Right lobe of liver (tissue), 6 donors: ENCODE results near the gene SCCPDH. TPM values are rescaled to one million over a fixed set of nuclear protein-coding genes. Genes with fewer than 3 reads are reported as not detected.
A peak's percentile ranks its signal among the peaks of the same experiment; 100 is the strongest.

Experiments used
- ATAC-seq, 4 donors: fragments of 200-7000 bp; cut with Tn5 transposase; one replicate each; pipeline ENCODE4 v1.9.1; 2020; ENCODE audit warnings: mild to moderate bottlenecking in 4 of 4, moderate library complexity in 4 of 4
- DNase-seq, 3 donors: peaks; one replicate each; pipeline ENCODE4 v3.0.0-alpha.2; 2020
- H3K27ac ChIP-seq, 3 donors: fragments of 200-600 bp; one replicate each; pipeline ENCODE4 v1.8.0; 2022
- H3K27me3 ChIP-seq, 2 donors: fragments of 200-600 bp; one replicate each; pipeline ENCODE4 v1.8.0; 2022
- H3K36me3 ChIP-seq, 4 donors: fragments of 200-600 bp; sonication (generic) in 1 of 4; one replicate each; pipeline versions ENCODE4 v1.5.1 to v1.8.0; 2017 to 2022; ENCODE audit warnings: control low read depth in 1 of 4
- H3K4me1 ChIP-seq, 4 donors: fragments of 200-600 bp; sonication (generic) in 1 of 4; one replicate each; pipeline versions ENCODE4 v1.5.1 to v1.8.0; 2017 to 2022; ENCODE audit warnings: control low read depth in 1 of 4
- H3K4me3 ChIP-seq, 3 donors: fragments of 200-600 bp; one replicate each; pipeline ENCODE4 v1.8.0; 2022
- H3K9me3 ChIP-seq, 4 donors: fragments of 200-600 bp; sonication (generic) in 1 of 4; one replicate each; pipeline versions ENCODE4 v1.5.1 to v1.8.0; 2017 to 2022; ENCODE audit warnings: control low read depth in 1 of 4
- POLR2A ChIP-seq: fragments of 450-650 bp; IDR thresholded peaks from one replicate; pipeline ENCODE4 v1.6.1; 2017; ENCODE audit warnings: antibody characterized with exemption, mild to moderate bottlenecking
- WGBS: methylation state at CpG from one replicate; pipeline ENCODE4 v1.1.6; 2018; ENCODE audit warnings: low coverage, low lambda C conversion rate; ENCODE audit not compliant: insufficient coverage; ENCODE audit errors: missing lambda C conversion rate; 5-methylcytosine and 5-hydroxymethylcytosine counted together
- intact Hi-C, 2 donors: fragments of 100-400 bp; cut with DNase I; formaldehyde crosslinking; loops; one replicate each; pipeline versions ENCODE4 v1.11.2 to v1.14.1; 2022
- total RNA-seq, 6 experiments: library from RNA; depleted of rRNA in 2 of 6; stranded (reverse); fragments of >200 nt in 2 of 6; fragmentation: NEBNext Ultra II Directional in 3 of 6; extraction: Animal tissue kit (Norgen Biotek cat#: 25700) in 3 of 6; gene quantifications; one replicate each; pipeline versions ENCODE4 v1.1.0 to v1.2.4, GENCODE V29; 2016 to 2023
- TF ChIP-seq, protein P1 (sequence below), 4 donors: fragments of 200-600 bp in 3 of 4; fragments of 450-650 bp in 1 of 4; IDR thresholded peaks; one replicate each; pipeline versions ENCODE4 v1.5.1 to v1.8.0; 2016 to 2022; ENCODE audit warnings: antibody characterized with exemption in 4 of 4, mild to moderate bottlenecking in 2 of 4
- donor health status: DM: no; HTN: yes; CAD: no.
- donor health status: DM: no; HTN: no; CAD: no.
- donor health status: DM: no; HTN: no; CAD: no.
- donor health status: DM: no; HTN: yes; CAD: no.
- donor health status: DM: no; HTN: yes; CAD: no.

Gene SCCPDH
- total RNA-seq, 6 experiments from 2014 or later = 80.3 to 125 (median 85.3) TPM

DNA sequence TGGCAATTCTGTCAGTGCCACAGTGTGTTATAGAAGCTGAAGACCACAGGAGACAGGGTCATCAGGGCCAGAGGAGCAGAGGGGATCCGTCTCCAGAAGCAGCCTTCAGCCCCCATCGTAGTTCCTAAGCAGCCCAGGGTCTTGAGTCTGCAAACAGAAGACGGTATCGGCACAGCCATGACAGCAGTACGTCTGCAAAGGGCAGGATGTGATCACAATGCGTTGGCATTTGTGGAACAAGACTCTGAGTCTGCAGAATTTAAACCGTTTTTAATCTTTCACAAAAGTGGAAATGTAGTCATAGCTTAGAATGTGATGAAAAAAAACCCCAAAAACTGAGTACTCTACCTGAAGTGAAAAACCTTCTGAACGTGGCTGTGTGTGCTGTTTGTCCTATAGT is 44.0 kb upstream of the SCCPDH start:
- intact Hi-C loops = no loop called here
- no peak for DNase-seq
- TF ChIP-seq, protein P1, sequence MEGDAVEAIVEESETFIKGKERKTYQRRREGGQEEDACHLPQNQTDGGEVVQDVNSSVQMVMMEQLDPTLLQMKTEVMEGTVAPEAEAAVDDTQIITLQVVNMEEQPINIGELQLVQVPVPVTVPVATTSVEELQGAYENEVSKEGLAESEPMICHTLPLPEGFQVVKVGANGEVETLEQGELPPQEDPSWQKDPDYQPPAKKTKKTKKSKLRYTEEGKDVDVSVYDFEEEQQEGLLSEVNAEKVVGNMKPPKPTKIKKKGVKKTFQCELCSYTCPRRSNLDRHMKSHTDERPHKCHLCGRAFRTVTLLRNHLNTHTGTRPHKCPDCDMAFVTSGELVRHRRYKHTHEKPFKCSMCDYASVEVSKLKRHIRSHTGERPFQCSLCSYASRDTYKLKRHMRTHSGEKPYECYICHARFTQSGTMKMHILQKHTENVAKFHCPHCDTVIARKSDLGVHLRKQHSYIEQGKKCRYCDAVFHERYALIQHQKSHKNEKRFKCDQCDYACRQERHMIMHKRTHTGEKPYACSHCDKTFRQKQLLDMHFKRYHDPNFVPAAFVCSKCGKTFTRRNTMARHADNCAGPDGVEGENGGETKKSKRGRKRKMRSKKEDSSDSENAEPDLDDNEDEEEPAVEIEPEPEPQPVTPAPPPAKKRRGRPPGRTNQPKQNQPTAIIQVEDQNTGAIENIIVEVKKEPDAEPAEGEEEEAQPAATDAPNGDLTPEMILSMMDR (IDR thresholded peaks at IDR 0.05) = no peak
- no peak for TF ChIP-seq POLR2A

DNA sequence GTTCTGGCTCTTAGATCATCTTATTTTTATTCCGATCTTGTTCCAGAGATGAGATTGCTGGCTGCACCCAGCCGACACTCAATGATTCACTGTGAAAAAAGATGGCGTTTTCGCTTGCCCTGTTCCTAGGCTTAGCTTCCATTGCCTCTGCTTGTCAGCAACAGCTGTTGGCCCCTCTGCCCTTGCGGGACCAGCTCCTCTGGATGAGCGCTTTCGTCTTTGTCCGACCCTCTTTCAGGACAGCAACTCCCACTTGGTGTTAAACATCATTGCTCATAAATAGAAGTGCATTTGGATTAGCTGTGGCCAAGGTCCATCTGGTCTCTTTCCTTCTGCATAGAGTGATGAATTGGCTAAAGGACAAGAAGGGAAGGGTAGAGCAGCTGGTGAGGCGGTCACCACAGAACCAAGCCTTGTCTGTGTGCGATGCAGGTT is 43.5 kb upstream of the SCCPDH start:
- H3K9me3 ChIP-seq = no peaks in the 10 kb centered on the region
- H3K4me3 ChIP-seq = no peak overlapping the region
- TF ChIP-seq, protein P1 (IDR thresholded peaks at IDR 0.05) = no peak
- no peak for TF ChIP-seq POLR2A
- H3K4me1 ChIP-seq = no peaks in the 10 kb centered on the region
- ATAC-seq (no peak), DNase-seq (no peak)
- H3K27me3 ChIP-seq = no peaks in the 10 kb centered on the region
- intact Hi-C loops = no loop called here
- 95% methylated on average over 9 of the region's 10 CpGs for WGBS
- H3K27ac ChIP-seq = no peak overlapping the region
- H3K36me3 ChIP-seq = no peaks in the 10 kb centered on the region

More for the DNA sequence above, 44.0 kb upstream of the SCCPDH start:
- Histone ChIP-seq H3K4me1 (no peaks in the 10 kb centered on the region), H3K4me3 (no peak overlapping the region), H3K27me3 (no peaks in the 10 kb centered on the region), H3K9me3 (no peaks in the 10 kb centered on the region), H3K27ac (no peak overlapping the region), H3K36me3 (no peaks in the 10 kb centered on the region)
- ATAC-seq = no peak
- 59% methylated on average over 8 of the region's 8 CpGs for WGBS

DNA sequence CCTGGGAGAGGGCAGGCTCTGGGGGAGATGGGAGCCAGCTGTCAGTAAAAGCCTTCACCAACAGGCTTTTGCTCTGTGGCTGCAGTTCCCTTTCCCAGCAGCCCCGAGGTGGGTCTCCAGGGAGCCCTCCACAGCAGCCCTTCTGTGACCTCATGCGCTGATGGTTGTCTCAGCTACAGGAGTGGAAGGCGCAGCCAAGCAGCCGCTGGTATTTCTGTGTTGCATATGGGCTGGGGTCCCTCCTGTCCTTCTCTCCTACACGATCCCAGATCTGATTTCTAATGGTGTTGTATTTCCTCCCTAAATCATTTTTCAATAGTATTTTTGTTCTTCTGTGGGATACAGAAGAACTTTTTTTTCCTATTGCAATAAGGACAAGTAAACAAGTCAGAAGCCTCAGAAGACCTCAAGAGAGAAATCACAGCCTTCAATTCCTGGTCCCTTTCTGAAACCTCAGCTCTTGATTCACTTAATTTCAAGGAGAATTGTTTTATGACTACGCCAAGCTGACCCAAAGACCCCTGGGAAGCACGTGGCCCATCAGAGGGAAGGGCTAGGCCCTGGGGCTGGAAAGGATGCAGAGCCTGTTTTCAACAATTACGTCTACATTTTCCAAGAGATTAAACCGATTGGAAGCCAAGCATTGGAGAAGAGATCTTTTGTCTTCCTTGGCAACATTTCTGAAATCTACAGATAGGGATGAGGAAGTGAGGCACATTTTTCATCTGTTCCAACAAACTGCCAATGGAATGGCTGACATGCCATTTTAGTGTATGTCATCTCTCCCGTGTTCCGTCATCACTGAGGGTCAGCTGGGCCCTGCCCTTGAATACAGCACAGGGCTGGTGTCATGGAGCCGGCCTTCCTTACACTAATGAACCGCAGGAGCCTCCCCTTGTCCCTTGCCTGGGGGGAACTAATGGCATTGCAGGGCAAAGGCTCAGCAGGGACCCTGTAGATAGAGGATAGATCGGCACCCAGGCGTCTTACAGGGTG is 42.0 kb upstream of the SCCPDH start:
- DNase-seq = no peak
- no peaks in the 10 kb centered on the region for H3K9me3 ChIP-seq
- TF ChIP-seq, protein P1 (IDR thresholded peaks at IDR 0.05) = no peak
- no peak for TF ChIP-seq POLR2A
- peak in 2 of 4 donors; percentile 13 to 26 for ATAC-seq
- H3K4me3 ChIP-seq = no peak overlapping the region
- no peaks in the 10 kb centered on the region for H3K4me1 ChIP-seq
- WGBS = 73% methylated on average over 12 of the region's 15 CpGs
- H3K27me3 ChIP-seq = no peaks in the 10 kb centered on the region
- H3K36me3 ChIP-seq = no peaks in the 10 kb centered on the region
- H3K27ac ChIP-seq = no peak overlapping the region
- intact Hi-C loops = no loop called here

DNA sequence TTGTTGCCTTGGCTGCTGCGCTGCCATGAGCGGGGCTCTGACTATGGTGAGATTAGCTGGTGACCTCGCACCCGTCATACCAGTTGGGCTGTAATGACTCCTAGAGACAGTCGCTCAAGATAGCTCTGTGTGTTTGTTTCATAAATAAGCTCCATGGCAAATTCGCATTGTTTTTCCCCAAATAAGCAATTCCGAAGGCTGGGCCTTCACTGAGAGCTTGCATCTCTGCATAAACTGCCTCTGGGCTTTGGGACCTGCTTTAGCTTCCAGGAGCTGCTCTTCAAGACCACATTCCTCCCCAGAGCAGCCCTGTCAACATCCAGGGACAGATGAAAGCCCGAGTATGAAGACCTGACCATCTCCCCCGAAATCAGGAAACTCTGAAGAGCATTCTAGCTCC is 40.7 kb upstream of the SCCPDH start:
- no peak for ATAC-seq
- no peaks in the 10 kb centered on the region for H3K4me1 ChIP-seq
- no peak overlapping the region for H3K4me3 ChIP-seq
- intact Hi-C loops = no loop called here
- H3K9me3 ChIP-seq = no peaks in the 10 kb centered on the region
- H3K27ac ChIP-seq = no peak overlapping the region
- WGBS = 90% methylated on average over 4 of the region's 9 CpGs
- no peaks in the 10 kb centered on the region for H3K36me3 ChIP-seq
- no peak for TF ChIP-seq POLR2A
- TF ChIP-seq, protein P1 (IDR thresholded peaks at IDR 0.05) = no peak
- DNase-seq = no peak
- H3K27me3 ChIP-seq = no peaks in the 10 kb centered on the region
